ENCODE measurements around the gene MTRF1L.

MTRF1L gene

GRCh38 chr6:152950240-152950639, 52.3 kb downstream of the MTRF1L start:
- TF ChIP-seq OSR1 (CRISPR knock-in tag; IDR thresholded peaks at IDR 0.05) (no peak), ESRRG (CRISPR knock-in tag; IDR thresholded peaks at IDR 0.05) (no peak), ZFP3 (CRISPR knock-in tag; IDR thresholded peaks at IDR 0.05) (no peak), BACH2 (CRISPR knock-in tag; IDR thresholded peaks at IDR 0.05; ENCODE audit: borderline replicate concordance) (no peak), ZNF565 (CRISPR knock-in tag; conservative IDR thresholded peaks at IDR 0.05; ENCODE audit: low read depth) (no peak), ZNF70 (CRISPR knock-in tag; IDR thresholded peaks at IDR 0.05) (no peak), ISL1 (CRISPR knock-in tag; IDR thresholded peaks at IDR 0.05) (no peak), ZFP30 (CRISPR knock-in tag; IDR thresholded peaks at IDR 0.05) (no peak), TOX (CRISPR knock-in tag; IDR thresholded peaks at IDR 0.05; ENCODE audit: borderline replicate concordance) (no peak), ZC3H10 (CRISPR knock-in tag; IDR thresholded peaks at IDR 0.05) (no peak), GLIS3 (CRISPR knock-in tag; IDR thresholded peaks at IDR 0.05) (no peak), ZNF8 (CRISPR knock-in tag; IDR thresholded peaks at IDR 0.05) (no peak), CSDC2 (CRISPR knock-in tag; IDR thresholded peaks at IDR 0.05) (no peak)
- TF ChIP-seq, protein P1, sequence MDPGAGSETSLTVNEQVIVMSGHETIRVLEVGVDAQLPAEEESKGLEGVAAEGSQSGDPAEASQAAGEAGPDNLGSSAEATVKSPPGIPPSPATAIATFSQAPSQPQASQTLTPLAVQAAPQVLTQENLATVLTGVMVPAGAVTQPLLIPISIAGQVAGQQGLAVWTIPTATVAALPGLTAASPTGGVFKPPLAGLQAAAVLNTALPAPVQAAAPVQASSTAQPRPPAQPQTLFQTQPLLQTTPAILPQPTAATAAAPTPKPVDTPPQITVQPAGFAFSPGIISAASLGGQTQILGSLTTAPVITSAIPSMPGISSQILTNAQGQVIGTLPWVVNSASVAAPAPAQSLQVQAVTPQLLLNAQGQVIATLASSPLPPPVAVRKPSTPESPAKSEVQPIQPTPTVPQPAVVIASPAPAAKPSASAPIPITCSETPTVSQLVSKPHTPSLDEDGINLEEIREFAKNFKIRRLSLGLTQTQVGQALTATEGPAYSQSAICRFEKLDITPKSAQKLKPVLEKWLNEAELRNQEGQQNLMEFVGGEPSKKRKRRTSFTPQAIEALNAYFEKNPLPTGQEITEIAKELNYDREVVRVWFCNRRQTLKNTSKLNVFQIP (CRISPR knock-in tag; IDR thresholded peaks at IDR 0.05; ENCODE audit: borderline replicate concordance, low read depth): no peak
- TF ChIP-seq, protein P2, sequence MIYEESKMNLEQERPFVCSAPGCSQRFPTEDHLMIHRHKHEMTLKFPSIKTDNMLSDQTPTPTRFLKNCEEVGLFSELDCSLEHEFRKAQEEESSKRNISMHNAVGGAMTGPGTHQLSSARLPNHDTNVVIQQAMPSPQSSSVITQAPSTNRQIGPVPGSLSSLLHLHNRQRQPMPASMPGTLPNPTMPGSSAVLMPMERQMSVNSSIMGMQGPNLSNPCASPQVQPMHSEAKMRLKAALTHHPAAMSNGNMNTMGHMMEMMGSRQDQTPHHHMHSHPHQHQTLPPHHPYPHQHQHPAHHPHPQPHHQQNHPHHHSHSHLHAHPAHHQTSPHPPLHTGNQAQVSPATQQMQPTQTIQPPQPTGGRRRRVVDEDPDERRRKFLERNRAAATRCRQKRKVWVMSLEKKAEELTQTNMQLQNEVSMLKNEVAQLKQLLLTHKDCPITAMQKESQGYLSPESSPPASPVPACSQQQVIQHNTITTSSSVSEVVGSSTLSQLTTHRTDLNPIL (CRISPR knock-in tag; IDR thresholded peaks at IDR 0.05; ENCODE audit: low read depth): no peak
- TF ChIP-seq, protein P3, sequence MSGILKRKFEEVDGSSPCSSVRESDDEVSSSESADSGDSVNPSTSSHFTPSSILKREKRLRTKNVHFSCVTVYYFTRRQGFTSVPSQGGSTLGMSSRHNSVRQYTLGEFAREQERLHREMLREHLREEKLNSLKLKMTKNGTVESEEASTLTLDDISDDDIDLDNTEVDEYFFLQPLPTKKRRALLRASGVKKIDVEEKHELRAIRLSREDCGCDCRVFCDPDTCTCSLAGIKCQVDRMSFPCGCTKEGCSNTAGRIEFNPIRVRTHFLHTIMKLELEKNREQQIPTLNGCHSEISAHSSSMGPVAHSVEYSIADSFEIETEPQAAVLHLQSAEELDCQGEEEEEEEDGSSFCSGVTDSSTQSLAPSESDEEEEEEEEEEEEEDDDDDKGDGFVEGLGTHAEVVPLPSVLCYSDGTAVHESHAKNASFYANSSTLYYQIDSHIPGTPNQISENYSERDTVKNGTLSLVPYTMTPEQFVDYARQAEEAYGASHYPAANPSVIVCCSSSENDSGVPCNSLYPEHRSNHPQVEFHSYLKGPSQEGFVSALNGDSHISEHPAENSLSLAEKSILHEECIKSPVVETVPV (CRISPR knock-in tag; IDR thresholded peaks at IDR 0.05): no peak
- no peak for ATAC-seq

DNA sequence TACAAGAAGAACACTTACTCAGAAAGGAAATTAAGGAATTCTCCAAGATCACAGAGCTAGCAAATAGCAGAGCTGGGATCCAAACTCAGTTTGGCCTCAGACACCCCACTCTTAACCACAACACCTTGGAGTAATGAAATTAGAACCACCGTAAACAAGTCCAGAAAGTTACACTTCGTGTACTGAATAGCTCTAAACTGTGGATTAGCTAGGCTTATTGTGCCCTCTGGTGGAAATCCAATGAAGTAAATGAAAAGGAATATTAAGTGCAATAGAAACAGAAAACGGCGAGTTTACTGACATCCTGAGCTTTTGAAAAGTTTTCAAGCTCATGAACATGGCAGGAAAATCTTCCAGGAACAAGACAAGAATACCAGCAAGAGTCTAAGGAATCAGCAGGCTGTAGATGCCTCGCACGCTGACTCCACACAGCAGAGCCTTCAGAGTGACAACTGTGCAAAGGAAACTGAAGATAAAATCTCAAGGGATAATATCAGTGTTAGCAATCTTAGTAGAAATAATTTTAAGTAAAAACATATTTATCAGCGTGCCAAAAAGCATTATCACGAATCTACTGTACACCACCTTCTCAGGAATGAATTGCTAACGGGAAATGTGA, 54.2 kb downstream of the MTRF1L start:
- ATAC-seq: peak; percentile 88
- TF ChIP-seq, protein P2 (CRISPR knock-in tag; IDR thresholded peaks at IDR 0.05; ENCODE audit: low read depth): no peak
- TF ChIP-seq, protein P1 (CRISPR knock-in tag; IDR thresholded peaks at IDR 0.05; ENCODE audit: borderline replicate concordance, low read depth): no peak
- TF ChIP-seq ARNTL (CRISPR knock-in tag; IDR thresholded peaks at IDR 0.05; ENCODE audit: borderline replicate concordance, low read depth): no peak
- TF ChIP-seq ZNF8 (CRISPR knock-in tag; IDR thresholded peaks at IDR 0.05): no peak
- no peak for TF ChIP-seq ZC3H10 (CRISPR knock-in tag; IDR thresholded peaks at IDR 0.05)
- TF ChIP-seq ZNF70 (CRISPR knock-in tag; IDR thresholded peaks at IDR 0.05): no peak
- TF ChIP-seq PPARA (CRISPR knock-in tag; IDR thresholded peaks at IDR 0.05; ENCODE audit: borderline replicate concordance): no peak
- no peak for TF ChIP-seq BACH2 (CRISPR knock-in tag; IDR thresholded peaks at IDR 0.05; ENCODE audit: borderline replicate concordance)
- TF ChIP-seq, protein P4, sequence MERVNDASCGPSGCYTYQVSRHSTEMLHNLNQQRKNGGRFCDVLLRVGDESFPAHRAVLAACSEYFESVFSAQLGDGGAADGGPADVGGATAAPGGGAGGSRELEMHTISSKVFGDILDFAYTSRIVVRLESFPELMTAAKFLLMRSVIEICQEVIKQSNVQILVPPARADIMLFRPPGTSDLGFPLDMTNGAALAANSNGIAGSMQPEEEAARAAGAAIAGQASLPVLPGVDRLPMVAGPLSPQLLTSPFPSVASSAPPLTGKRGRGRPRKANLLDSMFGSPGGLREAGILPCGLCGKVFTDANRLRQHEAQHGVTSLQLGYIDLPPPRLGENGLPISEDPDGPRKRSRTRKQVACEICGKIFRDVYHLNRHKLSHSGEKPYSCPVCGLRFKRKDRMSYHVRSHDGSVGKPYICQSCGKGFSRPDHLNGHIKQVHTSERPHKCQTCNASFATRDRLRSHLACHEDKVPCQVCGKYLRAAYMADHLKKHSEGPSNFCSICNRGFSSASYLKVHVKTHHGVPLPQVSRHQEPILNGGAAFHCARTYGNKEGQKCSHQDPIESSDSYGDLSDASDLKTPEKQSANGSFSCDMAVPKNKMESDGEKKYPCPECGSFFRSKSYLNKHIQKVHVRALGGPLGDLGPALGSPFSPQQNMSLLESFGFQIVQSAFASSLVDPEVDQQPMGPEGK (CRISPR knock-in tag; IDR thresholded peaks at IDR 0.05; ENCODE audit: borderline replicate concordance): no peak
- no peak for TF ChIP-seq ESRRG (CRISPR knock-in tag; IDR thresholded peaks at IDR 0.05)
- no peak for TF ChIP-seq TCF4 (CRISPR knock-in tag; IDR thresholded peaks at IDR 0.05; ENCODE audit: borderline replicate concordance)
- TF ChIP-seq ZNF565 (CRISPR knock-in tag; conservative IDR thresholded peaks at IDR 0.05; ENCODE audit: low read depth): no peak
- no peak for TF ChIP-seq OSR1 (CRISPR knock-in tag; IDR thresholded peaks at IDR 0.05)
- TF ChIP-seq RARB (CRISPR knock-in tag; IDR thresholded peaks at IDR 0.05): no peak
- no peak for TF ChIP-seq TOX (CRISPR knock-in tag; IDR thresholded peaks at IDR 0.05; ENCODE audit: borderline replicate concordance)
- TF ChIP-seq ZFP3 (CRISPR knock-in tag; IDR thresholded peaks at IDR 0.05): no peak
